DND-41 (cell line): Measurements from ENCODE around the gene MAGI1.

Source experiments
- EZH2 ChIP-seq: IDR thresholded peaks from 3 replicates; pipeline ENCODE4 v1.6.1; 2012; ENCODE audit warnings: borderline replicate concordance, low read depth, mild to moderate bottlenecking, moderate library complexity, low read length, inconsistent platforms; ENCODE audit not compliant: severe bottlenecking
- TF ChIP-seq, protein P1 (sequence below): IDR thresholded peaks from 2 replicates; pipeline ENCODE4 v1.5.1; 2012; ENCODE audit warnings: borderline replicate concordance, low read length, moderate library complexity, mild to moderate bottlenecking; ENCODE audit not compliant: poor library complexity, severe bottlenecking; ENCODE audit errors: extremely low read depth

DNA sequence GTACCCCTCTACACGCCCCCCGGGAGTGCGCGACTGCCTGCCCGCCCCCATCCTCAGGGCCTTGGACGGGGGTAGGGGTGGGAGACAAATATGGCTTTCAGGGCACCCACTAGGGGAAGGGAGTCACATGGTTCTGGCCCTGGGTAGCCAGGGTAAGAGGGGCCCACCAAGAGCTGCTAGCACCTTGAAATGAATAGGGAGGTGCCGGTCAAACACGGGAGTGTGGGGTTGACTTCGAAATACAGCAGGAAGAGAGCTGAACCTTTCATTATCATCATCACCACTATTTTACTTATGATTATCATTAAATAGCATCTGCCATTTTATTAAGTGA is 489.1 kb downstream of the MAGI1 start:
- TF ChIP-seq, protein P1, sequence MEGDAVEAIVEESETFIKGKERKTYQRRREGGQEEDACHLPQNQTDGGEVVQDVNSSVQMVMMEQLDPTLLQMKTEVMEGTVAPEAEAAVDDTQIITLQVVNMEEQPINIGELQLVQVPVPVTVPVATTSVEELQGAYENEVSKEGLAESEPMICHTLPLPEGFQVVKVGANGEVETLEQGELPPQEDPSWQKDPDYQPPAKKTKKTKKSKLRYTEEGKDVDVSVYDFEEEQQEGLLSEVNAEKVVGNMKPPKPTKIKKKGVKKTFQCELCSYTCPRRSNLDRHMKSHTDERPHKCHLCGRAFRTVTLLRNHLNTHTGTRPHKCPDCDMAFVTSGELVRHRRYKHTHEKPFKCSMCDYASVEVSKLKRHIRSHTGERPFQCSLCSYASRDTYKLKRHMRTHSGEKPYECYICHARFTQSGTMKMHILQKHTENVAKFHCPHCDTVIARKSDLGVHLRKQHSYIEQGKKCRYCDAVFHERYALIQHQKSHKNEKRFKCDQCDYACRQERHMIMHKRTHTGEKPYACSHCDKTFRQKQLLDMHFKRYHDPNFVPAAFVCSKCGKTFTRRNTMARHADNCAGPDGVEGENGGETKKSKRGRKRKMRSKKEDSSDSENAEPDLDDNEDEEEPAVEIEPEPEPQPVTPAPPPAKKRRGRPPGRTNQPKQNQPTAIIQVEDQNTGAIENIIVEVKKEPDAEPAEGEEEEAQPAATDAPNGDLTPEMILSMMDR = no peak
- TF ChIP-seq EZH2 = no peak
